GM19372 (cell line): Measurements from ENCODE around the gene STMP1.

ENCODE experiments used
- ATAC-seq: cut with Tn5 transposase; IDR thresholded peaks from one replicate; pipeline ENCODE4 v1.9.1; 2021; ENCODE audit warnings: mild to moderate bottlenecking, low read depth, moderate library complexity; ENCODE audit not compliant: unreplicated experiment

Gene STMP1

GRCh38 chr7:135718219-135718618 lies 55.9 kb downstream of the STMP1 start:
- no peak for ATAC-seq

GRCh38 chr7:135718794-135719437 lies 56.6 kb downstream of the STMP1 start:
- no peak for ATAC-seq

- ATAC-seq = no peak
Measured at GRCh38 chr7:135719688-135720087, 57.4 kb downstream of the STMP1 start.

GRCh38 chr7:135721198-135721820 lies 59.0 kb downstream of the STMP1 start:
- no peak for ATAC-seq

GRCh38 chr7:135723411-135723810 lies 61.1 kb downstream of the STMP1 start:
- no peak for ATAC-seq
